ENCODE results near the gene TBL1Y.
"Not testable (repeated sequence)": the region's sequence is repeated elsewhere in the genome, so short reads cannot be mapped to it uniquely, and the experiment has no call there.

Gene TBL1Y

GRCh38 chrY:7039037-7039436 is 128.5 kb downstream of the TBL1Y start:
- Histone ChIP-seq H3K9ac (ENCODE audit: low read depth, low read length, poor library complexity, severe bottlenecking) (no peak overlapping the region), H3K27me3 (ENCODE audit: insufficient read depth, low read length, poor library complexity, severe bottlenecking) (no peaks in the 10 kb centered on the region), H3K9me3 (ENCODE audit: insufficient read depth, low read depth, low read length) (no peaks in the 10 kb centered on the region), H2AFZ (ENCODE audit: low read length) (no peak overlapping the region), H3K4me2 (ENCODE audit: low read depth, low read length, poor library complexity, severe bottlenecking) (no peak overlapping the region), H4K20me1 (ENCODE audit: insufficient read depth, low read length, poor library complexity, severe bottlenecking) (no peaks in the 10 kb centered on the region), H3K79me2 (ENCODE audit: insufficient read depth, low read length) (no peaks in the 10 kb centered on the region), H3K4me3 (ENCODE audit: low read length, poor library complexity, severe bottlenecking) (no peak overlapping the region), H3K9me2 (replicated peaks; ENCODE audit: low read depth, low read length) (no peaks in the 10 kb centered on the region), H3K36me3 (ENCODE audit: insufficient read depth, low read length) (no peaks in the 10 kb centered on the region), H3K4me1 (ENCODE audit: insufficient read depth, low read length, poor library complexity, severe bottlenecking) (no peaks in the 10 kb centered on the region), H3F3A (ENCODE audit: low read depth) (no peaks in the 10 kb centered on the region)
- TF ChIP-seq, protein P1, sequence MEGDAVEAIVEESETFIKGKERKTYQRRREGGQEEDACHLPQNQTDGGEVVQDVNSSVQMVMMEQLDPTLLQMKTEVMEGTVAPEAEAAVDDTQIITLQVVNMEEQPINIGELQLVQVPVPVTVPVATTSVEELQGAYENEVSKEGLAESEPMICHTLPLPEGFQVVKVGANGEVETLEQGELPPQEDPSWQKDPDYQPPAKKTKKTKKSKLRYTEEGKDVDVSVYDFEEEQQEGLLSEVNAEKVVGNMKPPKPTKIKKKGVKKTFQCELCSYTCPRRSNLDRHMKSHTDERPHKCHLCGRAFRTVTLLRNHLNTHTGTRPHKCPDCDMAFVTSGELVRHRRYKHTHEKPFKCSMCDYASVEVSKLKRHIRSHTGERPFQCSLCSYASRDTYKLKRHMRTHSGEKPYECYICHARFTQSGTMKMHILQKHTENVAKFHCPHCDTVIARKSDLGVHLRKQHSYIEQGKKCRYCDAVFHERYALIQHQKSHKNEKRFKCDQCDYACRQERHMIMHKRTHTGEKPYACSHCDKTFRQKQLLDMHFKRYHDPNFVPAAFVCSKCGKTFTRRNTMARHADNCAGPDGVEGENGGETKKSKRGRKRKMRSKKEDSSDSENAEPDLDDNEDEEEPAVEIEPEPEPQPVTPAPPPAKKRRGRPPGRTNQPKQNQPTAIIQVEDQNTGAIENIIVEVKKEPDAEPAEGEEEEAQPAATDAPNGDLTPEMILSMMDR (conservative IDR thresholded peaks at IDR 0.05; ENCODE audit: low read length) = no peak
- TF ChIP-seq EZH2phosphoT487 (IDR thresholded peaks at IDR 0.05; ENCODE audit: borderline replicate concordance) = no peak

DNA sequence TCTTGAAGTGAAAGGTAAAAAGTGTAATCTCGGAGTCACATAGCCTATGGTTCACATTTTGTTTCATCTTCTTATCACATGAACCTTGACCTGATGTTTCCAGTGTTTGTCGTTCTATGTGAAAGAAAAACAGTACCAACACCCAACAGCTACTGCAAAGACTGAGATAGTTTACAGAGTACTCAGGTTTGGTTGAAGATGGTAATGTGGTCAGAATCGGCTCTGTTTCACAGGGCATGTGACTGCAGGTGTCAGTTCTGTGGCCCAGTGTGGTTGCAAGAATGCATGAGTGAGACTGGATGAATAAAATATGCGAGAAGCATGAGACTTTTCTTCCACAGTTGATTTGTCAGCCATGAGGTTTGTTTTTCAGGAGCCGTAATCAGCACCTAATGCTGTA is 130.2 kb downstream of the TBL1Y start:
- H3F3A ChIP-seq (ENCODE audit: low read depth) = no peaks in the 10 kb centered on the region
- H3K9me3 ChIP-seq (ENCODE audit: insufficient read depth, low read depth, low read length) = no peaks in the 10 kb centered on the region
- no peak overlapping the region for H3K4me2 ChIP-seq (ENCODE audit: low read depth, low read length, poor library complexity, severe bottlenecking)
- no peak overlapping the region for H3K9ac ChIP-seq (ENCODE audit: low read depth, low read length, poor library complexity, severe bottlenecking)
- no peaks in the 10 kb centered on the region for H3K79me2 ChIP-seq (ENCODE audit: insufficient read depth, low read length)
- H3K4me1 ChIP-seq (ENCODE audit: insufficient read depth, low read length, poor library complexity, severe bottlenecking) = no peaks in the 10 kb centered on the region
- no peaks in the 10 kb centered on the region for H3K36me3 ChIP-seq (ENCODE audit: insufficient read depth, low read length)
- H3K4me3 ChIP-seq (ENCODE audit: low read length, poor library complexity, severe bottlenecking) = no peak overlapping the region
- no peak overlapping the region for H2AFZ ChIP-seq (ENCODE audit: low read length)
- no peaks in the 10 kb centered on the region for H3K27me3 ChIP-seq (ENCODE audit: insufficient read depth, low read length, poor library complexity, severe bottlenecking)
- H4K20me1 ChIP-seq (ENCODE audit: insufficient read depth, low read length, poor library complexity, severe bottlenecking) = no peaks in the 10 kb centered on the region
- H3K9me2 ChIP-seq (replicated peaks; ENCODE audit: low read depth, low read length) = no peaks in the 10 kb centered on the region
- TF ChIP-seq, protein P1 (conservative IDR thresholded peaks at IDR 0.05; ENCODE audit: low read length) = no peak
- TF ChIP-seq EZH2phosphoT487 (IDR thresholded peaks at IDR 0.05; ENCODE audit: borderline replicate concordance) = no peak

DNA sequence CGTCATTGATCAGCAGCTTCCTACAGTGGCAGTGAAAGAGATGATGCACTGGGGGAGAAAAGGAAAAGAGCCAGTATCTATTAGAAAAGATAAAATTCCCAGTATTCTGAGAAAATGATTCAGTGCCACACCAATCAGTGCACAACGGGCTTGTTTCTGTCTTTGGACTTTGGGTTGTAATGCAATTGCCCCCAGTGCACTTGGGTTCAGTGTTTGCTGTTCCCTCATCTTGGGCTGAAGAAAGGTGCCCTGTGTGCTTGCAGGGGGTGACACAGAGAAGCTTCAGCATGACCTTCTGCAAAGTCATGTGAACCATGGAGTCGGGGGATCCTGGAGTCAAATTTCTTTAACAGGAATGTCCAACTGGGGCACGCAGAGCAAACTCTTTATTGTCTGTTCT is 131.5 kb downstream of the TBL1Y start:
- H3K9me2 ChIP-seq (replicated peaks; ENCODE audit: low read depth, low read length) = no peaks in the 10 kb centered on the region
- TF ChIP-seq, protein P1 (conservative IDR thresholded peaks at IDR 0.05; ENCODE audit: low read length) = no peak
- TF ChIP-seq EZH2phosphoT487 (IDR thresholded peaks at IDR 0.05; ENCODE audit: borderline replicate concordance) = no peak
- H3K4me1 ChIP-seq (ENCODE audit: insufficient read depth, low read length, poor library complexity, severe bottlenecking) = no peaks in the 10 kb centered on the region
- no peaks in the 10 kb centered on the region for H4K20me1 ChIP-seq (ENCODE audit: insufficient read depth, low read length, poor library complexity, severe bottlenecking)
- no peak overlapping the region for H3K4me2 ChIP-seq (ENCODE audit: low read depth, low read length, poor library complexity, severe bottlenecking)
- H3K9ac ChIP-seq (ENCODE audit: low read depth, low read length, poor library complexity, severe bottlenecking) = no peak overlapping the region
- no peaks in the 10 kb centered on the region for H3K79me2 ChIP-seq (ENCODE audit: insufficient read depth, low read length)
- H3F3A ChIP-seq (ENCODE audit: low read depth) = no peaks in the 10 kb centered on the region
- no peak overlapping the region for H2AFZ ChIP-seq (ENCODE audit: low read length)
- no peaks in the 10 kb centered on the region for H3K36me3 ChIP-seq (ENCODE audit: insufficient read depth, low read length)
- no peaks in the 10 kb centered on the region for H3K9me3 ChIP-seq (ENCODE audit: insufficient read depth, low read depth, low read length)
- H3K4me3 ChIP-seq (ENCODE audit: low read length, poor library complexity, severe bottlenecking) = no peak overlapping the region
- no peaks in the 10 kb centered on the region for H3K27me3 ChIP-seq (ENCODE audit: insufficient read depth, low read length, poor library complexity, severe bottlenecking)

DNA sequence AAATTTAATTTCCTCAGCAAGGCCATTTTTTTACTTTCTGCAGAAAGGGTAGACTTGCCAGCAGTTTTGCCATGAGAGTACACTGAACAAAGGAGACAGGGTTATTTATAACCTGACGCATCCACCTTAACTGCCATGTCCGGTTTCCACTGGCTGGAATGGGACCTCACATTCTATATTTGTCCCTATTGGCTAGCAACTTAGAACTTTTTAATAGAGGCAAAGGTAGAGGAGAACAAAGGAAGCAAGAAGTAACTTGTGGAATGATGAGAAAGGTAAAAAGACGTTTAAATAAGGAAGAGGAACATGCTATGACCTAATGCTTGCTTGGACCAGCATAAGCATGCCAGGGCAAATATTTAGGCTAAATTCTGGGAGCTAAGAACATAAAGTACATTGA is 142.0 kb downstream of the TBL1Y start:
- H3K79me2 ChIP-seq (ENCODE audit: insufficient read depth, low read length); H2AFZ ChIP-seq (ENCODE audit: low read length); H3K9ac ChIP-seq (ENCODE audit: low read depth, low read length, poor library complexity, severe bottlenecking); H3F3A ChIP-seq (ENCODE audit: low read depth); H3K4me1 ChIP-seq (ENCODE audit: insufficient read depth, low read length, poor library complexity, severe bottlenecking); H4K20me1 ChIP-seq (ENCODE audit: insufficient read depth, low read length, poor library complexity, severe bottlenecking); H3K9me3 ChIP-seq (ENCODE audit: insufficient read depth, low read depth, low read length); H3K36me3 ChIP-seq (ENCODE audit: insufficient read depth, low read length); H3K9me2 ChIP-seq (replicated peaks; ENCODE audit: low read depth, low read length); H3K27me3 ChIP-seq (ENCODE audit: insufficient read depth, low read length, poor library complexity, severe bottlenecking); H3K4me2 ChIP-seq (ENCODE audit: low read depth, low read length, poor library complexity, severe bottlenecking); H3K4me3 ChIP-seq (ENCODE audit: low read length, poor library complexity, severe bottlenecking): not testable (repeated sequence)

Measured in Loucy (cell line).